ENCODE measurements around the gene PARP14.

Gene PARP14

DNA sequence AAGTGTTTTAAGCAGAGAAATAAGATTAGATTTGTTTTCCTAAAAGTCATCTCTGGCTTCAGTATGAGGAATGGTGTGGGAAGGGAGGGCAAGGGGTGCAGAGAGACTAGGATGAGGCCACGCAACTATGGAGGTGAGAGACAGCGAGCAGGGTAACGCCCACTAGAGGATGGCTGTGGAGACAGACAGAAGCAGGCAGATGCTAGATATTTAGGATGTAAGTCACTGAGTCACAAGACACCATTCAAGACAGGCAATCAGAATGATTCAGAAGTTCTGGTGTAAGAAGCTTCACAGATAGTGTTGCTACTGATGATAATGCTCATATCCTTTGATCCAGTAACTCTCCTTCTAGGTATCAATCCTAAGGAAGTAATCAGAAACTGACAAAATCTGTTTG lies 93.9 kb downstream of the PARP14 start:
- no peak for DNase-seq

GRCh38 chr3:122776675-122777468 lies 96.2 kb downstream of the PARP14 start:
- no peak for DNase-seq

GRCh38 chr3:122777563-122777962 lies 96.9 kb downstream of the PARP14 start:
- no peak for DNase-seq

Measured in activated CD4-positive, CD25-positive, alpha-beta regulatory T cell (primary cell).